ENCODE results near the gene PTPRG. TPM values are rescaled to one million over a fixed set of nuclear protein-coding genes. Genes with fewer than 3 reads are reported as not detected.

The PTPRG gene
- polyA plus RNA-seq, 1 donor (not counting 4 experiments of a cell fraction or from before 2014, with no cell fraction given): 12.1 TPM

- DNase-seq (ENCODE audit: low read depth, low spot score) (no peak), FAIRE-seq (no peak)
- Histone ChIP-seq H3K79me2 (ENCODE audit: control insufficient read depth, insufficient read depth, low read length) (peaks cover 6% of the 10 kb centered on the region), H4K20me1 (ENCODE audit: control insufficient read depth, extremely low read depth, insufficient read depth, low read length) (no peaks in the 10 kb centered on the region), H3K4me3 (ENCODE audit: control insufficient read depth in 2 of 3, extremely low read depth in 1 of 3, insufficient read depth in 2 of 3, low read depth in 1 of 3, low read length in 3 of 3) (no peak overlapping the region), H3K9ac (ENCODE audit: control insufficient read depth, extremely low read depth, insufficient read depth, low read length) (no peak overlapping the region), H3K27ac (ENCODE audit: control insufficient read depth, insufficient read depth, low read length) (no peak overlapping the region), H3K9me3 (ENCODE audit: control insufficient read depth, low read depth, low read length) (no peaks in the 10 kb centered on the region), H3K27me3 (ENCODE audit: control insufficient read depth, extremely low read depth, insufficient read depth, low read length) (no peaks in the 10 kb centered on the region), H2AFZ (ENCODE audit: control insufficient read depth, low read length) (no peak overlapping the region), H3K4me2 (ENCODE audit: control insufficient read depth, extremely low read depth, insufficient read depth, low read depth, low read length) (no peak overlapping the region), H3K9me1 (ENCODE audit: control insufficient read depth, extremely low read depth, insufficient read depth, low read length) (no peaks in the 10 kb centered on the region), H3K4me1 (ENCODE audit: control insufficient read depth, extremely low read depth, insufficient read depth, low read length) (no peaks in the 10 kb centered on the region), H3K36me3 (ENCODE audit: control insufficient read depth in 2 of 2, extremely low read depth in 1 of 2, insufficient read depth in 2 of 2, low read length in 2 of 2) (no peaks in the 10 kb centered on the region)
- TF ChIP-seq EZH2 (IDR thresholded peaks at IDR 0.05; ENCODE audit: low read length) (no peak), CTCF (optimal IDR thresholded peaks at IDR 0.05 in 1 of 3, IDR thresholded peaks at IDR 0.05 in 1 of 3, conservative IDR thresholded peaks at IDR 0.05 in 1 of 3; ENCODE audit: extremely low read depth in 1 of 3, insufficient read depth in 2 of 3, low read length in 3 of 3) (no peak)
- dilution Hi-C loops (cut with MboI; ENCODE audit: extremely low pct_ligation_motif_present, low sequenced_read_pairs): no loop called here
Observed at GRCh38 chr3:61765157-61765876, 203.9 kb downstream of the PTPRG start.

GRCh38 chr3:61768284-61769037, 207.1 kb downstream of the PTPRG start:
- no peak for FAIRE-seq
- no peak overlapping the region for H3K9ac ChIP-seq (ENCODE audit: control insufficient read depth, extremely low read depth, insufficient read depth, low read length)
- peaks cover 6% of the 10 kb centered on the region for H3K79me2 ChIP-seq (ENCODE audit: control insufficient read depth, insufficient read depth, low read length)
- no peak overlapping the region for H3K4me3 ChIP-seq (ENCODE audit: control insufficient read depth in 2 of 3, extremely low read depth in 1 of 3, insufficient read depth in 2 of 3, low read depth in 1 of 3, low read length in 3 of 3)
- no peaks in the 10 kb centered on the region for H3K9me3 ChIP-seq (ENCODE audit: control insufficient read depth, low read depth, low read length)
- H3K36me3 ChIP-seq (ENCODE audit: control insufficient read depth in 2 of 2, extremely low read depth in 1 of 2, insufficient read depth in 2 of 2, low read length in 2 of 2): no peaks in the 10 kb centered on the region
- dilution Hi-C loops (cut with MboI; ENCODE audit: extremely low pct_ligation_motif_present, low sequenced_read_pairs): no loop called here
- no peaks in the 10 kb centered on the region for H3K4me1 ChIP-seq (ENCODE audit: control insufficient read depth, extremely low read depth, insufficient read depth, low read length)
- H3K9me1 ChIP-seq (ENCODE audit: control insufficient read depth, extremely low read depth, insufficient read depth, low read length): no peaks in the 10 kb centered on the region
- no peak overlapping the region for H3K4me2 ChIP-seq (ENCODE audit: control insufficient read depth, extremely low read depth, insufficient read depth, low read depth, low read length)
- no peak overlapping the region for H3K27ac ChIP-seq (ENCODE audit: control insufficient read depth, insufficient read depth, low read length)
- no peaks in the 10 kb centered on the region for H4K20me1 ChIP-seq (ENCODE audit: control insufficient read depth, extremely low read depth, insufficient read depth, low read length)
- H3K27me3 ChIP-seq (ENCODE audit: control insufficient read depth, extremely low read depth, insufficient read depth, low read length): no peaks in the 10 kb centered on the region
- no peak for DNase-seq (ENCODE audit: low read depth, low spot score)
- no peak for TF ChIP-seq EZH2 (IDR thresholded peaks at IDR 0.05; ENCODE audit: low read length)
- TF ChIP-seq CTCF (optimal IDR thresholded peaks at IDR 0.05 in 1 of 3, IDR thresholded peaks at IDR 0.05 in 1 of 3, conservative IDR thresholded peaks at IDR 0.05 in 1 of 3; ENCODE audit: extremely low read depth in 1 of 3, insufficient read depth in 2 of 3, low read length in 3 of 3): no peak
- H2AFZ ChIP-seq (ENCODE audit: control insufficient read depth, low read length): no peak overlapping the region

Data from keratinocyte (primary cell).